ENCODE results near the gene CIAO3. TPM values are rescaled to one million over a fixed set of nuclear protein-coding genes. Genes with fewer than 3 reads are reported as not detected.

The CIAO3 gene
- 33.2 and 43.1 TPM in 2 replicates for total RNA-seq

- H3K4me3 ChIP-seq (ENCODE audit: low read depth, low read length), result peak within 1 kb of the TSS; percentile 95
- H3K27me3 ChIP-seq (ENCODE audit: control insufficient read depth, insufficient read depth, low read length), result no peaks in the 10 kb centered on the region
- FAIRE-seq, result no peak
- peak; percentile 73 for DNase-seq (ENCODE audit: low read depth)
- peaks cover 6% of the 10 kb centered on the region for H3K36me3 ChIP-seq (ENCODE audit: control insufficient read depth, insufficient read depth, low read length)
- TF ChIP-seq, protein P1, sequence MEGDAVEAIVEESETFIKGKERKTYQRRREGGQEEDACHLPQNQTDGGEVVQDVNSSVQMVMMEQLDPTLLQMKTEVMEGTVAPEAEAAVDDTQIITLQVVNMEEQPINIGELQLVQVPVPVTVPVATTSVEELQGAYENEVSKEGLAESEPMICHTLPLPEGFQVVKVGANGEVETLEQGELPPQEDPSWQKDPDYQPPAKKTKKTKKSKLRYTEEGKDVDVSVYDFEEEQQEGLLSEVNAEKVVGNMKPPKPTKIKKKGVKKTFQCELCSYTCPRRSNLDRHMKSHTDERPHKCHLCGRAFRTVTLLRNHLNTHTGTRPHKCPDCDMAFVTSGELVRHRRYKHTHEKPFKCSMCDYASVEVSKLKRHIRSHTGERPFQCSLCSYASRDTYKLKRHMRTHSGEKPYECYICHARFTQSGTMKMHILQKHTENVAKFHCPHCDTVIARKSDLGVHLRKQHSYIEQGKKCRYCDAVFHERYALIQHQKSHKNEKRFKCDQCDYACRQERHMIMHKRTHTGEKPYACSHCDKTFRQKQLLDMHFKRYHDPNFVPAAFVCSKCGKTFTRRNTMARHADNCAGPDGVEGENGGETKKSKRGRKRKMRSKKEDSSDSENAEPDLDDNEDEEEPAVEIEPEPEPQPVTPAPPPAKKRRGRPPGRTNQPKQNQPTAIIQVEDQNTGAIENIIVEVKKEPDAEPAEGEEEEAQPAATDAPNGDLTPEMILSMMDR (IDR thresholded peaks at IDR 0.05; ENCODE audit: insufficient read depth, low read length, severe bottlenecking), result peak; percentile 88
Measured at GRCh38 chr16:740764-741505, at the start of gene CIAO3. CIAO3 (minus strand) TSS chr16:740997; CDS start chr16:740985, 12 bp downstream.

- no peak for DNase-seq (ENCODE audit: low read depth)
- no peaks in the 10 kb centered on the region for H3K27me3 ChIP-seq (ENCODE audit: control insufficient read depth, insufficient read depth, low read length)
- no peak overlapping the region for H3K4me3 ChIP-seq (ENCODE audit: low read depth, low read length)
- H3K36me3 ChIP-seq (ENCODE audit: control insufficient read depth, insufficient read depth, low read length), result peaks cover 7% of the 10 kb centered on the region
- FAIRE-seq, result no peak
- TF ChIP-seq, protein P1 (IDR thresholded peaks at IDR 0.05; ENCODE audit: insufficient read depth, low read length, severe bottlenecking), result no peak
Measured at GRCh38 chr16:790086-790485, 49.3 kb upstream of the CIAO3 start.

- FAIRE-seq (no peak), DNase-seq (ENCODE audit: low read depth) (no peak)
- Histone ChIP-seq H3K4me3 (ENCODE audit: low read depth, low read length) (peak overlapping the region; percentile 79), H3K27me3 (ENCODE audit: control insufficient read depth, insufficient read depth, low read length) (no peaks in the 10 kb centered on the region), H3K36me3 (ENCODE audit: control insufficient read depth, insufficient read depth, low read length) (peaks cover 7% of the 10 kb centered on the region)
- TF ChIP-seq, protein P1 (IDR thresholded peaks at IDR 0.05; ENCODE audit: insufficient read depth, low read length, severe bottlenecking), result no peak
Measured at GRCh38 chr16:789191-789850, 48.5 kb upstream of the CIAO3 start.

- Histone ChIP-seq H3K36me3 (ENCODE audit: control insufficient read depth, insufficient read depth, low read length) (peaks cover 7% of the 10 kb centered on the region), H3K4me3 (ENCODE audit: low read depth, low read length) (peak within 1 kb of the TSS; percentile 93), H3K27me3 (ENCODE audit: control insufficient read depth, insufficient read depth, low read length) (no peaks in the 10 kb centered on the region)
- TF ChIP-seq, protein P1 (IDR thresholded peaks at IDR 0.05; ENCODE audit: insufficient read depth, low read length, severe bottlenecking), result no peak
- FAIRE-seq (no peak), DNase-seq (ENCODE audit: low read depth) (peak; percentile 59)
Measured at GRCh38 chr16:788399-789126, 47.8 kb upstream of the CIAO3 start, which contains the start of gene CHTF18. CHTF18 (plus strand) TSS chr16:788620; CDS start chr16:788685, 65 bp downstream.

- TF ChIP-seq, protein P1 (IDR thresholded peaks at IDR 0.05; ENCODE audit: insufficient read depth, low read length, severe bottlenecking), result no peak
- H3K4me3 ChIP-seq (ENCODE audit: low read depth, low read length), result peak within 1 kb of the TSS; percentile 93
- H3K27me3 ChIP-seq (ENCODE audit: control insufficient read depth, insufficient read depth, low read length), result peaks cover 2% of the 10 kb centered on the region
- no peak for FAIRE-seq
- DNase-seq (ENCODE audit: low read depth), result no peak
- H3K36me3 ChIP-seq (ENCODE audit: control insufficient read depth, insufficient read depth, low read length), result peaks cover 7% of the 10 kb centered on the region
Measured at GRCh38 chr16:787978-788398, 47.2 kb upstream of the CIAO3 start, which contains the start of gene RPUSD1. RPUSD1 (minus strand) TSS chr16:788381; CDS start chr16:787737, 644 bp downstream.

Data from bronchial epithelial cell (primary cell).